ENCODE results near the gene SND1. TPM values are rescaled to one million over a fixed set of nuclear protein-coding genes. Genes with fewer than 3 reads are reported as not detected.

The SND1 gene
- total RNA-seq, 1 experiment from 2014 or later, result 218 TPM

- Mint-ChIP-seq H3K27me3 (ENCODE audit: low read depth) (no peaks in the 10 kb centered on the region; the same call in 1 of the 2 replicates), H3K27ac (peak overlapping the region in 2 of 3 experiments; percentile 1 to 42; a peak in 3 of 7 replicates), H3K4me1 (peaks cover 36 to 45% of the 10 kb centered on the region in 2 experiments), H3K4me3 (no peak overlapping the region), H3K36me3 (ENCODE audit: insufficient read depth in 1 of 3, low read depth in 3 of 3) (peaks cover 44 to 51% (median 51%) of the 10 kb centered on the region in 3 experiments; a peak in 6 of 7 replicates), H3K9me3 (no peaks in the 10 kb centered on the region)
- Histone ChIP-seq H2BK120ac (ENCODE audit: low read depth, low read length, poor library complexity, severe bottlenecking) (no peak overlapping the region), H3K79me1 (ENCODE audit: insufficient read depth, low read depth, low read length, poor library complexity, severe bottlenecking) (peaks cover 13% of the 10 kb centered on the region), H3K27ac (ENCODE audit: insufficient read length, low read depth, low read length) (no peak overlapping the region), H4K5ac (ENCODE audit: insufficient read length, low read depth, low read length) (no peak overlapping the region), H3K79me2 (ENCODE audit: insufficient read depth, low read length) (peaks cover 2% of the 10 kb centered on the region; the same call in 1 of the 2 replicates), H3K56ac (ENCODE audit: insufficient read length, low read depth, low read length) (no peak overlapping the region), H3K4me2 (ENCODE audit: insufficient read depth, insufficient read length, low read length) (no peak overlapping the region), H4K91ac (ENCODE audit: insufficient read length, low read depth, low read length) (no peak overlapping the region), H2BK12ac (ENCODE audit: insufficient read length, low read depth, low read length) (no peak overlapping the region), H2BK15ac (ENCODE audit: low read depth, low read length) (no peak overlapping the region), H2AFZ (ENCODE audit: low read length) (no peak overlapping the region), H3T11ph (ENCODE audit: low read length) (no peak overlapping the region), H3K14ac (ENCODE audit: insufficient read depth, low read length) (no peak overlapping the region), H3K4me1 (ENCODE audit: insufficient read depth, low read length) (peaks cover 3% of the 10 kb centered on the region; the same call in 1 of the 2 replicates), H3K4ac (ENCODE audit: low read depth, low read length) (no peak overlapping the region), H2BK20ac (ENCODE audit: low read depth, low read length, poor library complexity, severe bottlenecking) (no peak overlapping the region), H2BK5ac (ENCODE audit: insufficient read length, low read length) (no peak overlapping the region), H3K9me3 (ENCODE audit: control insufficient read depth, low read depth, low read length) (no peaks in the 10 kb centered on the region), H4K20me1 (ENCODE audit: control insufficient read depth, insufficient read depth, insufficient read length) (no peaks in the 10 kb centered on the region), H4K8ac (replicated peaks; ENCODE audit: insufficient read length, low read depth, low read length) (no peak overlapping the region), H2AK5ac (ENCODE audit: insufficient read length, low read length) (no peak overlapping the region), H3K23me2 (ENCODE audit: insufficient read length, low read depth, low read length, poor library complexity, severe bottlenecking) (no peaks in the 10 kb centered on the region), H3K27me3 (ENCODE audit: insufficient read depth, low read length) (no peaks in the 10 kb centered on the region), H3K18ac (ENCODE audit: insufficient read length, low read depth, low read length) (no peak overlapping the region), H3K9ac (ENCODE audit: extremely low read depth, insufficient read length, low read length) (no peak overlapping the region), H3K23ac (ENCODE audit: insufficient read length, low read depth, low read length) (no peak overlapping the region)
- TF ChIP-seq CTCF (conservative IDR thresholded peaks at IDR 0.05), result no peak
- no peak for DNase-seq
- no CpG with 5 or more reads among the region's 1 CpG for WGBS (ENCODE audit: extremely low coverage, insufficient read length, low lambda C conversion rate)
Measured at GRCh38 chr7:127689194-127689772, 37.3 kb downstream of the SND1 start.

All from H9 (cell line).